HG03442 (cell line): Measurements from ENCODE around the gene NCLN.
"Not testable (repeated sequence)": the region's sequence is repeated elsewhere in the genome, so short reads cannot be mapped to it uniquely, and the experiment has no call there.

Source experiments
- ATAC-seq: cut with Tn5 transposase; IDR thresholded peaks from one replicate; pipeline ENCODE4 v1.9.1; 2021; ENCODE audit warnings: mild to moderate bottlenecking, moderate library complexity; ENCODE audit not compliant: unreplicated experiment

NCLN gene

DNA sequence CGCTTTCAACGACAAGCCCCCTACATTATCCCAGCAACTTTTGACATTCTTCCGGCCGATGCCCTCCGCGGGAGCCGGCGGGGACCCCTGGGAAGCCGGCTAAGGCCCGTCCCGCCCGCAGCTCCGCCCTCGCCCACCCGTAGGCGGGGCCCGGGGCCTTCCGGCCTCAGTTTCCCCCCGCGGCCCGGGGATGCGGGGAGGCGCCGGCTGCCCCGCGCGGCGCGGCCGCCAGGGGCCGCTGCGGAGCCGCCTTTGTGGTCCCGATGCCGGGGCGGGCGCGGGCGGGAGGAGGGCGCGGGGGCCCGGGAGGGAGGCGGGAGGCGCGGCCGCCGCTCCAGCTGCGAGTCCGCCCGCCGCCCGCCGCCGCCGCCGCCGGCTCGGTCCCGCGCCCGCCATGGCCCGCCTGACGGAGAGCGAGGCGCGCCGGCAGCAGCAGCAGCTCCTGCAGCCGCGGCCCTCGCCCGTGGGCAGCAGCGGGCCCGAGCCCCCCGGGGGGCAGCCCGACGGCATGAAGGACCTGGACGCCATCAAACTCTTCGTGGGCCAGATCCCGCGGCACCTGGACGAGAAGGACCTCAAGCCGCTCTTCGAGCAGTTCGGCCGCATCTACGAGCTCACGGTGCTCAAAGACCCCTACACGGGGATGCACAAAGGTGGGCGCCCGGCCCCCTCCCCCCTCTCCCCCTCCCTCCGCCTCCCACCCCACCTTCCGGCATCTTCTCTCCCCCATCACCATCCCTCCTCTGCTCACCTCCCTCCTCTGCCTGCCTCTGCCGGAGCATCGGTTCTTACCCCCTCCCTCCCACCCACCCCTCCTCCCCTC, 38.8 kb downstream of the NCLN start, which contains the start of gene CELF5:
CELF5 (plus strand) TSS at position 316 of the 823 bp plus-strand sequence; CDS start at position 395, 79 bp downstream.
- no peak for ATAC-seq

DNA sequence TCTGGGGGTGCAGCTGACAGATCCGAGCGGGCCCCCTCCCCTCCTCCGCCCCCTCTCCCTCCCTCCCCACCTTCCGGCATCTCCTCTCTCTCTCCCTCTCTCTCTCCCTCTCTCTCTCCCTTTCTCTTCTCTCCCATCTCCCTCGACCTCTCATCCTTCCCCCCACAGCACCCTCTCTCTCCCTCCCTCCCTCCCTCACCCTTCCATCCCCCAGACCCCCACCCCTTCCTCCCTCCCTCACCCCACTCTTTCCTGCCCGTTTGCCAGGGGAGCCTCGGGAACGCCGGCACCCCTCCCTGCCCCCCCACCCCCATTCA, 39.4 kb downstream of the NCLN start:
- ATAC-seq, result no peak

DNA sequence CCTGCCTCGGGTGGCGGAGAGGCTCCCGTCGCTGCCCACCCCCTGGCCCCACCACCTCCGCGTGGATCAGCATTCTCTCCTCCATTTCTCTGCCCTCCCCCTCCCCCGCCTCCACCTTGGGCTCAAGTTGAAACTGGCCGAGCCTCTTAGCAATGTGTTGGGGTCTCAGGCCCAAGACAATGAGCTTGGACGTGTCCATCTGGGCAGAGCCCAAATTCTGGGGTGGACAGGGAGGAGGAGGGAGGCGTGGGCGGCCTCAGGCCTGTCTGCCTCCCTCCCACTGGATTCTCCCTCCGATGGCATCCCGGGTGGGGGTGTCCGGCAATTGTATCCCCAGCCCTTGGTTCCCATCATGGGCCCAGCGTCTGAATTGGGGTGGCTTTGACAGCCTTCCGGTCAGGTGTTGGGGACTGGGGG, 40.0 kb downstream of the NCLN start:
- no peak for ATAC-seq

DNA sequence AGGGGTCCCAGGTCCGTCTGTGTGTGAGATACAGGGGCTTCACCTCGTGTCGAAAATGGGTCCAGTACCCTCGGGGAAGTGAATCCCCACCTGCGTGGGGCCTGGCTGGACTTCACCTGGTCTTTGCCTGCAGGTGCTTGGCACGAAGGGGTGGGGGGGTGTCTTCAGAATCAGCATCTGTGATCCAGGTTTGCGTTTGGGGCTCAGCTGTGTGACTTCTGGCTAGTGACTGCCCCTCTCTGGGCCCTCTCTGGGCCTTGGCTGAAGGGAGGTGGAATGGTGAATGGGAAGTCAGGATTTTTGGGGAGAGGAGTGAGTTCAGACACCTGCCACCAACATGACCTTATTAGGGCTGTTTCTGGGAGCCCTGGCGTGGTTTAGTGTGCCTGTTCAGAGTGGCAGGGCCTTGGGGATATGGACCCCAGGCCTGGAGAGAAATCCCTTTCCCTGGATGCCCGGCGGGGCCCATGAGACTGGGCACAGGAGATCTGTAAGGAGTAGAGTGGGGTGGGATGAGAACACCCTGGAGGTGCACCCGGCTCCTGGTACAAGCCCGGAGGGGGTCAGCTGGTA, 41.4 kb downstream of the NCLN start:
- no peak for ATAC-seq

DNA sequence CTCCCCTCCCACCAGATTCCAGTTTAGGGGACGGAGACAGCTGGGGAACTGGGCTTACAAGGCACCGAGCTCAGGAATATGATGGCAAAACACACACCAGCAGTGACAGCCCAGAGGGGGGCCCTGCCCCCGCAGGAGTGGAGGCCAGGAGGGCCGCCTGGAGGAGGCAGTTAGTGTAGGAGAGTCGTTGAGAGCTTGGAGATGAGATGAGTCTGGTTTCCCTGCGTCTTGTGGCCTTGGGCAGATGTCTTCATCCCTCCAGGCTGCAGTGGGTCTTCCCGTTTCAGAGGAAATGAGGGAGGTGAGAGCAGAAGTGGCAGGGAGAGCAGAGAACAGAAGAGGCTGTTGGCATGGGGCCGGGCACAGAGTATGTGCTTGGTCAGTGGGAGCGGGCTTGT, 43.6 kb downstream of the NCLN start:
- no peak for ATAC-seq

DNA sequence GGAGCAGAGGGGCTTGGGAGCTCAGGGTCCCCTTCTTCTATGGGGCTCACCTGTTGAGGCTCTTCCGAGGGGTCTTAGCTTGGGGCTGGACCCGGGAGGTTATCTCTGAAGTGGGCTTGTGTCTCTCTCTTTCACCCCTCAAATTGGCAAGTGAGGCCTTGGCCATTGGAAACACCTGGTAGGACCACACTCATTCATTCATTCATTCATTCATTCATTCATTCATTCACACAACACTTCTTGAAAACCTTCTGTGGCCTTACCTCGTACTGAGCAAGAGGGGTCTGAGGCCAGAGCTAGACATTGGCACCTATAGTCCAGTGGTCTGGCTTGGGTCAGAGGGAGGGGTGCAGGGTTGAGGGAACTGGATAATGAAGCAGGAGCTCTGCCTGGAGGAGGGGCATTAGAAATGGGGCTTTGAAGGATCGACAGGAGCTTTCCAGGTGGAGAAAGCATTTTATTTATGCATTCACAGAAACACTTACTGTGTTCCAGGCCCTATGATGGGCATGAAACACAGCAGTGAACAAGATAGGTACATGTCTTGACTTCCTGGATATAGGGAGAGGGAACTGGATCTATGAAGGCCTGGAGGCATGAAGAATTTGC, 44.3 kb downstream of the NCLN start:
- ATAC-seq, result no peak

DNA sequence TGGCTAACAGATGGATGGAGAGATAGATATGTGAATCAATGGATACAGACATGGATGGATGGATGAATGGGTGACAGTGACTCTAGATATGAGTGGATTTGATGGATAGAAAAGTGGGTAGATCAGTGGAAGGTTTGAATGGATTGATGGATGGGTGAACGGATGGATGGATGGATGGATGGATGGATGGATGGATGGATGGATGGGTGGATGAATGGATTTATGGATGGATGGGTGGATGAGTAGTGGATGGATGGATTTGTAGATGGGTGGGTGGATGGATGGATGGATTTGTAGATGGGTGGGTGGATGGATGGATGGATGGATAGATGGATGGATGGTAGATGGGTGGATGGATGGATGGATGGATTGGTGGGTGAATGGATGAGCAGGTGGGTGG, 45.6 kb downstream of the NCLN start:
- no peak for ATAC-seq

DNA sequence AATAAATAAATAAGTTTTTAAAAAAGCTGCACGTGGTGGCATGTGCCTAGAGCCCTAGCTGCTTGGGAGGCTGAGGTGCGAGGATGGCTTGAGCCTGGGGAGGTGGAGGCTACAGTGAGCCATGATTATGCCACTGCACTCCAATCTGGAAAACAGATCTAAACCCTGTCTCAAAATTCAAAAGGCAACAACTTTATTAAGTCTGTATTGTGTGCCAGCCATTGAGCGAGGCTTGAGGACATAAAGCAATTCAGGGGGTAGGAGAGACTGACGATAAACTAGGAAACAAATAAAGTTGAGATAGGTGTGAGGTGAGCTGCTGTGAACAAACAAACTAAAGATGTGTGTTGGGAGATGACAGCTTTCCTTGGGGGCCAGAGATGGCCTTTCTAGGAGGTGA, 47.4 kb downstream of the NCLN start:
- no peak for ATAC-seq

DNA sequence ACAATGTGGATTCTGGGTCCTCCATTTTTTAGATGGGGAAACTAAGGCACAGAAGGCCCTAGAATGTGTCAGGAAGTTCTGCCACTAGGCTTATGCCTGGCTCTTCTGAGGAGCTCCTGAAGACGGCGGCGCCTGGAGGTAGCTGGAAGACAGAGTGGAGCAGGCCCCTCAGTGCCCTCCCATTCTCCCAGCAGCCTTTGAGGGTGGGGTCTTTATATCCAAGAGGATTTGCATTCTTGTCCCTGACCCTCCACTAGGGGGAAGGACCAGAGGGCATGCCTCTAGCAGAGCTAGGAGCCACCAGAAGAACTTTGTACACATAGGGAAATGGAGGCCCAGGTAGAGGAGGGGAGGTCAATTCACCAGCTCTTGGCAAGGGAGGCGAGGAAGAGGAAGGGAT, 48.1 kb downstream of the NCLN start:
- no peak for ATAC-seq

DNA sequence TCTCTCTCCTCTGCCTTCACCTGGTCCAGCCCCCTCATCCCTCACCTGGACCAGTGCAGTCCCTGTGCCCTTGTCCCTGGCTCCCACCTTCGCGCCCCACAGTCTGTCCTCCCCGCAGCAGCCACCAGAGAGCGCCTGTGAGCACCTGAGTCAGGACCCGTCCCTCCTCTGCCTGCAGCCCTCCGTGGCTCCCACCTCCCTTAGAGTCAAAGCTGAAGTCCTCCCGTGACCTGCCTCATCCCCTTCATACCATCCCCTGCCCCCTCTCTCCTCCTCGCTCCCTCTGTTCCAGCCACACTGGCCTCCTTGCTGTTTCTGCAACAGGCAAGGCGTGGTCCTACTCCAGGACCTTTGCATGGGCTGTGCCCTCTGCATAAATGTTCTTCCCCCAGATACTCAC, 49.1 kb downstream of the NCLN start:
- no peak for ATAC-seq

DNA sequence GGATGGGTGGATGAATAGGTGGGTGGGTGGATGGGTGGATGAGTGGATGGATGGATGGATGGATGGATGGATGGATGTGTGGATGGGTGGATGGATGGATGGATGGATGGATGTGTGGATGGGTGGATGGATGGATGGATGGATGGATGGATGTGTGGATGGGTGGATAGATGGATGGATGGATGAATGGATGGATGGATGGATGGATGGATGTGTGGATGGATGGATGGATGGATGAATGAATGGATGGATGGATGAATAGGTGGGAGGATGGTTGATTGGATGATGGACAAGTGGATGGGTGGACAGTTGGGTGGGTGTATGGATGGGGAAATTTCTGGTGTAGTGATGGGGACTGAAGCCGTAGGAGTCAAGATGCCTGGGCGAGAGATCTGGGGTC, 49.9 kb downstream of the NCLN start:
- not testable (repeated sequence) for ATAC-seq

DNA sequence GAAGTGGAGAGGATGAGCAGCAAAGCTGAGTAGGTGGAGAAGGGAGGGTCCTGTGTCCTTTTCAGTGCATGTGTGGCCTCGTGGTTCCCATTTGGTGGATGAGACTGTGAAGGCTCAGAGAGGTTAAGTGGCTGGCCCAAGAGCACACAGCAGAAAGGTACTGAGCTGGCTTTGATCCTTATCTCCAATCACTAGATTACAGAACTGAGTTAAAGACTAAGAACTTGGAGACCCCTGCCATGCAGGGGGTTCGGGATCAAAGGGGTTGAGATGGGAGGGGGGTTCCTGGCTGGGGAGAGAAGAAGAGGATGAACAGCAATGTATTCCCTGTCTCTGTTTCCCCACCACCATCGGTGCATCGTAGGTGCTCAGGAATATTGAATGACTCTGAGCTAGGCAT, 50.5 kb downstream of the NCLN start:
- ATAC-seq, result no peak

DNA sequence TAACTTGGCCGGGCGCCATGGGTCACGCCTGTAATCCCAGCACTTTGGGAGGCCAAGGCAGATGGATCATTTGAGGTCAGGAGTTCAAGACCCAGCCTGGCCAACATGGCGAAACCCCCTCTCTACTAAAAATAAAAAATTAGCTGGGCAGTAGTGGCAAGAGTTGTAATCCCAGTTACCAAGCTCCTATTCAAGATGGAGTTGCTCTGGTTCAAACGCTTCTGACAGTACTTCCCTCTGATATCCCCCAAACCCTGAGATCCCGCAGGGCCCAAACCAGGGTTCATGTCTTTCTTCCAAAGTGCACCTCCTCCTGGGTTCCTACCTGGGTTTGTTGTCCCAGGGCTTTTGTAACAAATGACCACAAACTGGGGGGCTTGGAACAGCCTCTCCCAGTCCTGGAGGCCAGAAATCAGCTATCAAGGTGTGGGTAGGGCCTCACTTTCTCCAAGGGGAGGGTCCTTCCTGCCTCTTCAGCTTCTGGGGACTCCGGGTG, 52.4 kb downstream of the NCLN start:
- ATAC-seq, result no peak

DNA sequence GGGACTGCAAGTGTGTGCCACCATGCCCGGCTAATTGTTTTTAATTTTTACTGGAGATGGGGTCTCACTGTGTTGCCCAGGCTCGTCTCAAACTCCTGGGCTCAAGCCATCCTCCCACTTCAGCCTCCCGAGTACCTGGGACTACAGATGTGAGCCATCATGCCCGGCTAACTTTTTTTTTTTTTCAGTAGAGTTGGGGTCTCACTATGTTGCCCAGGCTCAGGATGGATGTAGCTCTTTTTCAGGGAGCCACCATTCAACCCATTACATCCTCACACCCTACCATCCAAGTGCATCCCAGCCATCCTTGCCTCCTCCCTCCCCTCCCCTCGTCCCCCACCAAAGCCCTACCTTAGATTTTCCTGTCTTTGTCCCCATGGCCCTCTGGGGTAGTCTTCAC, 53.6 kb downstream of the NCLN start:
- ATAC-seq, result no peak

DNA sequence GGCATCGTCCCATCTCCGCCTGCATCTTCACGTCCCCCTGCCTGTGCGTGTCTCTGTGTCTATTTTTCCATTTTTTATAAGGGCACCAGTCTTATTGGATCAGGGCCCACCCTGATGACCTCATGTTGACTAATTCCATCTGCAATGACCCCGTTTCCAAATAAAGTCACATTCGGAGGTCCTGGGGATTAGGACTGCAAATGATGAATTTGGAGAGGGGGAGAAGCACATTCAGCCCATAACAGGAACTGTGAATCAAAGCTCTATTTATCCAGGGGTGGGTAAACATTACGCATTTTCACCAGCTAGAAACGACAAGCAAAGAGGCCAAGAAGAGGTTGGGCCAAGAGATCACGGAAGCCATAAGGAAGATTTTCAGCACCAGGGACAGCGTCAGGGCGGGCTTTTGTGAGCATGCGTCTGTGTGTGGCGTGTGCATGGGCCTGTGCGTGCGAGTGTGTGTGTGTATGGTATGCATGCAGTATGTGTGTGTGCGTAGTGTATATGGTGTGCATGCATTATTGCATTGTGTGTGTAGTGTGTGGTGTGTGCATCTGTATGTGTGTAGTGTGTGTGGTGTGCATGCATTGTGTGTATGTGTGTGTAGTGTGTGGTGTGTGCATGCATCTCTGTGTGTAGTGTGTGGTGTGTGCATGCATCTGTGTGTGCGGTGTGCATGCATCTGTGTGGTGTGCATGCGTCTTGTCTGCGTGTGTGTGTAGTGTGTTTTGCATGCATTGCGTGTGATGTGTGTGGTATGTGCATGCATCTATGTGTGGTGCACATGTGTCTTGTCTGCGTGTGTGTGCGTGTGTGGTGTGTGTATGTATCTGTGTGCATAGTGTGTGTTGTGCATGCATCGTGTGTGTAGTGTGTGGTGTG, 58.3 kb downstream of the NCLN start:
- no peak for ATAC-seq

DNA sequence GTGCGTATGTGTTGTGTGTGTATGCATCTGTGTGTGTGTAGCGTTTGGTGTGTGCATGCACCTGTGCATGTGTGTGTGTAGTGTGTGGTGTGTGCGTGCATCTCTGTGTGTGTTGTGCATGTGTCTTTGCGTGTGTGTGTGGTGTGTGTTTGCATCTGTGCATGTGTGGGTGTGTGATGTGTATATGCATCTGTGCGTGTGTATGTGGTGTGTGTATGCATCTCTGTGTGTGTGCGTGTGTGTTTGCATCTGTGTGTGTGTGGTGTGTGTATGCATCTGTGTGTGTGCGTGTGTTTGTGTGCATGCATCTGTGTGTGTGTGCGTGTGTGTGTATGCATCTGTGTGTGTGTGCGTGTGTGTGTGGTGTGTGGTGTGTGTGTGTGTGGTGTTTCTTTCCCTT, 59.3 kb downstream of the NCLN start:
- ATAC-seq, result no peak

DNA sequence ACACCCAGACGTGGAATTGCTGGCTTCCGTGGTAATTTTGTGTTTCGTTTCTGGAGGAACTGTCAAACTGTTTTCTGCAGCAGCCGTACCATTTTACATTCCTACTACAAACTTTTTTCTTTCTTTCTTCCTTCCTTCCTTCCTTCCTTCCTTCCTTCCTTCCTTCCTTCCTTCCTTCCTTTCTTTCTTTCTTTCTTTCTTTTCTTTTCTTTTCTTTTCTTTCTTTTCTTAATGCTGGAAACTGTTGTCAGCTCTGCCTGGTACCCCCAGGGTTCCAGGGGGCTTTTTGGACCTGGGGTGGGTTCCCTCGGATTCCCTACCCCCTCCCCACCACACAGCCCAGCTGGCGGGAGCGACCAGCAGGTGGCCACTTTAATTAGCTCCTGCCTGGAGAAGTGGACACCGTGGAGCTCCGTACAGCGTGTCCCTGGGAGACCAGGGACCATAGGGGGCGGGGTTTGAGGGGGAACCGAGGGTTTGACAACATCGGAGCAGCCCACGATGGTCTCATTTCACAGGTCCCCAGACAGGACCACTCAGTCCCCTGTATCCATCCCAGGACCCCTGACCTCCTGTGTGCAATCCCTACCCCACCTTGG, 63.1 kb downstream of the NCLN start:
- ATAC-seq, result no peak

DNA sequence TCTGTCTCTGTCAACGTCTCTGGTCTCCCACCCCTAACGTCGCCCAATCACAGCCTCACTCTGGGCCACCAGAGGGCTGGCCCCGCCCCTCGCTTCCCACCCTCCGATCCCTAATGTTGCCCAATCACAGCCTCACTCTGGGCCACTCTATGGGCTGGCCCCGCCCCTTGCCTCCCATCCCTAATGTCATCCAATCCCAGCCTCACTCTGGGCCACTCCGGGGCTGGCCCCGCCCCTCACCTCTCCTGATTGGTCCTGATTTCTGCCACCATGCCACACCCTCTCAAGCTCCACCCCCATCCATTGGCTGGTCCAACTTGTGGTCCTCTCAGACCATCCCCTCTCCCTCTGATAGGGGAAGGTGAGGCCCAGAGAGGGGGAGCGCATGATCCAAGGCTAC, 63.7 kb downstream of the NCLN start:
- no peak for ATAC-seq

DNA sequence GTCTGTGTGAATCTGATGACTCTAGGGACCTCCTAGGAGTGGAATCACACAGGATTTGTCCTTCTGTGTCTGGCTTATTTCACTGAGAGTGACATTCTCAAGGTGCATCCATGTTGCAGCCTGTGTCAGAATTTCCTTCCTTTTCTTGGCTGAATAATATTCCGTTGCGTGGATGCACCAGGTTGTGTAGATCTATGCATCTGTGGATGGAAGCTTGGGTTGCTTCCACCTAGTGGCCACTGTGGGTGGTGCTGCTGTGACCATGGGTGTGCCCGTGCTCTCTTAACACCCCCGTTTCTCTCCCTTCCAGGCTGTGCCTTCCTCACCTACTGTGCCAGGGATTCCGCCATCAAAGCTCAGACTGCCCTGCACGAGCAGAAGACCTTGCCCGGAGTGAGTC, 64.9 kb downstream of the NCLN start:
- no peak for ATAC-seq

DNA sequence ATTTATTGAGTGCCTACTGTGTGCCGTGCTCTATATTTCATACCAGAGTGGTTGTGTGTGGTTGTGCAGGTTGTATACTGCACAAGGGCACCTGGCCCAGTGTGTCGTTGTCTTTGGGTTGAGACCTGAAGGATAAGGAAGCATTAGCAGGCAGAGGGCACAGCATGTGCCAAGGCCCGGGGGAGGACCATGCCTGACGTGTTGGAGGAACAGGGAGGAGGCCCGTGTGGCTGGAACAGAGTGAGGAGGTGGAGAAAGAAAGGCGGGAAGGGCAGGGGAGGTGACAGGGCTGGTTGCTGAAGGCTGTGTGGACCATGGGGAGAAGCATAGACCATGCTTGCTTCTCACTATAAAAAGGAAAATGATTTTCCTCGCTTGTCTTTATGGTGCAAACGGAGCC, 65.5 kb downstream of the NCLN start:
- ATAC-seq, result no peak

DNA sequence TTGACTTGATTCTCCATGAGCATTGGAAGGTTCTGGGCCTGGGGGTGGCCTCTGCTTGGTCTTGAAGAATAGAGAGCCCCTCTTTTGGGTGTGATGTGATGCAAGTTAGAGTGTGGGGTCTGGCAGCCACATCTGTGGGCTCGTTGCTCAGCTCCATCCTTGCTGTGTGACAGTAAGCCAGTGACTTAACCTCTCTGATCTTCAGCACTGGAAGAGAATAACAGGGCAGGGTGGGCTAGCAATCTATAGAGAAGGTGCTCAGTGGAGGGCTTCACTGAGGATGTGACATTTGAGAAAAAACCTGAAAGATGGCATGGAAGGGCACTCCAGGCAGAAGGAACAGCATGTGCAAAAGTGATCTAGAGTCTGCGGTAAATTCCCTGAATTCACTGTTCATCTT, 66.9 kb downstream of the NCLN start:
- ATAC-seq, result no peak
